HEK293 (cell line): ENCODE data around the gene KLRC4.

ENCODE experiments used
- CTCF ChIA-PET: fragments of 350-600 bp; formaldehyde crosslinking; extraction: SDS; loops from one replicate; lab custom pipeline; 2021; ENCODE audit warnings: antibody characterized with exemption; lab: Yijun Ruan, JAX
- POLR2A ChIA-PET: fragments of 300-600 bp; formaldehyde crosslinking; extraction: SDS; loops from one replicate; lab custom pipeline; 2020; ENCODE audit warnings: antibody characterized with exemption, inconsistent platforms; lab: Yijun Ruan, JAX
- H3K27ac ChIP-seq: fragments of 200-500 bp; sonication (Bioruptor generic); 2 replicates; pipeline ENCODE4 v1.5.1; 2014; ENCODE audit warnings: low read depth, low read length, control low read depth, inconsistent platforms; ENCODE audit errors: extremely low read depth
- H3K36me3 ChIP-seq, 2 experiments: fragments of 200-500 bp in 1 of 2; sonication (Bioruptor generic) in 1 of 2; 1 replicate in 1 of 2; 2 replicates in 1 of 2; pipeline ENCODE4 v1.5.1; 2014 to 2017; ENCODE audit warnings: inconsistent platforms in 2 of 2, low read length in 2 of 2; ENCODE audit not compliant: control insufficient read depth in 2 of 2, insufficient read depth in 1 of 2
- H3K4me1 ChIP-seq: fragments of 200-500 bp; sonication (Bioruptor generic); 2 replicates; pipeline ENCODE4 v1.5.1; 2014; ENCODE audit warnings: mild to moderate bottlenecking, low read length, inconsistent platforms; ENCODE audit not compliant: control insufficient read depth, insufficient read depth
- H3K4me3 ChIP-seq: 2 replicates; pipeline ENCODE4 v1.5.1; 2011; ENCODE audit warnings: low read depth, mild to moderate bottlenecking, control low read depth, low read length, moderate library complexity
- H3K9me3 ChIP-seq: fragments of 200-500 bp; sonication (Bioruptor generic); 2 replicates; pipeline ENCODE4 v1.5.1; 2014; ENCODE audit warnings: low read depth, low read length, inconsistent platforms; ENCODE audit not compliant: control insufficient read depth, insufficient read depth
- GLI2 ChIP-seq: fragments of 450-650 bp; formaldehyde crosslinking; IDR thresholded peaks from 2 replicates; pipeline ENCODE4; 2017; ENCODE audit warnings: missing biosample characterization, missing genetic modification characterization, low read depth, borderline replicate concordance
- GLI4 ChIP-seq: fragments of 450-650 bp; formaldehyde crosslinking; IDR thresholded peaks from 2 replicates; pipeline ENCODE4 v1.5.1; 2016; ENCODE audit warnings: missing biosample characterization, missing genetic modification characterization
- GLIS2 ChIP-seq: fragments of 450-650 bp; formaldehyde crosslinking; IDR thresholded peaks from 2 replicates; pipeline ENCODE4 v1.5.1; 2016; ENCODE audit warnings: missing biosample characterization, missing genetic modification characterization
- KLF8 ChIP-seq: fragments of 450-650 bp; formaldehyde crosslinking; IDR thresholded peaks from 2 replicates; pipeline ENCODE4 v1.5.1; 2016; ENCODE audit warnings: missing biosample characterization, missing genetic modification characterization
- KLF9 ChIP-seq: fragments of 450-650 bp; formaldehyde crosslinking; IDR thresholded peaks from 2 replicates; pipeline ENCODE4 v1.5.1; 2016; ENCODE audit warnings: missing biosample characterization, missing genetic modification characterization, low read depth
- SCRT2 ChIP-seq: fragments of 450-650 bp; formaldehyde crosslinking; IDR thresholded peaks from 2 replicates; pipeline ENCODE4 v1.5.1; 2016; ENCODE audit warnings: missing biosample characterization, missing genetic modification characterization
- SETDB1 ChIP-seq: IDR thresholded peaks from one replicate; pipeline ENCODE4 v1.6.1; 2017; ENCODE audit warnings: mild to moderate bottlenecking, low read length, moderate library complexity, mixed read lengths; ENCODE audit not compliant: insufficient read length
- ZBTB10 ChIP-seq: fragments of 450-650 bp; formaldehyde crosslinking; IDR thresholded peaks from 2 replicates; pipeline ENCODE4 v1.5.1; 2016; ENCODE audit warnings: missing biosample characterization, missing genetic modification characterization
- ZBTB17 ChIP-seq: fragments of 450-650 bp; formaldehyde crosslinking; IDR thresholded peaks from 2 replicates; pipeline ENCODE4 v1.5.1; 2016; ENCODE audit warnings: missing biosample characterization, missing genetic modification characterization
- ZBTB8A ChIP-seq: fragments of 450-650 bp; formaldehyde crosslinking; IDR thresholded peaks from 2 replicates; pipeline ENCODE4 v1.5.1; 2016; ENCODE audit warnings: missing biosample characterization, missing genetic modification characterization
- ZNF121 ChIP-seq: fragments of 450-650 bp; formaldehyde crosslinking; IDR thresholded peaks from 2 replicates; pipeline ENCODE4 v1.5.1; 2016; ENCODE audit warnings: missing biosample characterization, missing genetic modification characterization
- ZNF133 ChIP-seq: fragments of 450-650 bp; formaldehyde crosslinking; IDR thresholded peaks from 2 replicates; pipeline ENCODE4 v1.5.1; 2016; ENCODE audit warnings: missing biosample characterization, missing genetic modification characterization
- ZNF140 ChIP-seq: fragments of 450-650 bp; formaldehyde crosslinking; IDR thresholded peaks from 2 replicates; pipeline ENCODE4 v1.5.1; 2016; ENCODE audit warnings: missing biosample characterization, missing genetic modification characterization
- ZNF146 ChIP-seq: fragments of 450-650 bp; formaldehyde crosslinking; IDR thresholded peaks from 2 replicates; pipeline ENCODE4 v1.5.1; 2016; ENCODE audit warnings: missing biosample characterization, missing genetic modification characterization
- ZNF175 ChIP-seq: fragments of 450-650 bp; formaldehyde crosslinking; IDR thresholded peaks from 2 replicates; pipeline ENCODE4 v1.5.1; 2016; ENCODE audit warnings: missing biosample characterization, missing genetic modification characterization
- ZNF2 ChIP-seq: fragments of 450-650 bp; formaldehyde crosslinking; IDR thresholded peaks from 2 replicates; pipeline ENCODE4 v1.5.1; 2016; ENCODE audit warnings: missing biosample characterization, missing genetic modification characterization
- ZNF202 ChIP-seq: fragments of 450-650 bp; formaldehyde crosslinking; IDR thresholded peaks from 2 replicates; pipeline ENCODE4 v1.5.1; 2016; ENCODE audit warnings: missing biosample characterization, missing genetic modification characterization, borderline replicate concordance
- ZNF223 ChIP-seq: fragments of 450-650 bp; formaldehyde crosslinking; IDR thresholded peaks from 2 replicates; pipeline ENCODE4 v1.5.1; 2016; ENCODE audit warnings: missing biosample characterization, missing genetic modification characterization
- ZNF449 ChIP-seq: fragments of 450-650 bp; formaldehyde crosslinking; IDR thresholded peaks from 2 replicates; pipeline ENCODE4 v1.5.1; 2017; ENCODE audit warnings: missing biosample characterization, mild to moderate bottlenecking, missing genetic modification characterization, moderate library complexity
- ZNF473 ChIP-seq: fragments of 450-650 bp; formaldehyde crosslinking; IDR thresholded peaks from 2 replicates; pipeline ENCODE4 v1.5.1; 2017; ENCODE audit warnings: missing biosample characterization, missing genetic modification characterization
- ZNF555 ChIP-seq: fragments of 450-650 bp; formaldehyde crosslinking; conservative IDR thresholded peaks from 2 replicates; pipeline ENCODE4 v1.5.1; 2017; ENCODE audit warnings: missing biosample characterization, mild to moderate bottlenecking, missing genetic modification characterization, inconsistent platforms
- ZNF558 ChIP-seq: fragments of 450-650 bp; formaldehyde crosslinking; IDR thresholded peaks from 2 replicates; pipeline ENCODE4 v1.5.1; 2016; ENCODE audit warnings: missing biosample characterization, missing genetic modification characterization
- ZNF561 ChIP-seq: fragments of 450-650 bp; IDR thresholded peaks from 2 replicates; pipeline ENCODE4 v1.5.1; 2018; ENCODE audit warnings: missing biosample characterization, missing genetic modification characterization, borderline replicate concordance
- ZNF580 ChIP-seq: fragments of 450-650 bp; formaldehyde crosslinking; IDR thresholded peaks from 2 replicates; pipeline ENCODE4 v1.5.1; 2016; ENCODE audit warnings: missing biosample characterization, missing genetic modification characterization
- ZNF585B ChIP-seq: fragments of 450-650 bp; formaldehyde crosslinking; IDR thresholded peaks from 2 replicates; pipeline ENCODE4 v1.5.1; 2016; ENCODE audit warnings: missing biosample characterization, missing genetic modification characterization
- ZNF600 ChIP-seq: fragments of 450-650 bp; formaldehyde crosslinking; IDR thresholded peaks from 2 replicates; pipeline ENCODE4 v1.5.1; 2016; ENCODE audit warnings: missing biosample characterization, missing genetic modification characterization
- ZNF623 ChIP-seq: fragments of 450-650 bp; formaldehyde crosslinking; IDR thresholded peaks from 2 replicates; pipeline ENCODE4 v1.5.1; 2016; ENCODE audit warnings: missing biosample characterization, missing genetic modification characterization
- ZNF624 ChIP-seq: fragments of 450-650 bp; formaldehyde crosslinking; IDR thresholded peaks from 2 replicates; pipeline ENCODE4 v1.5.1; 2017; ENCODE audit warnings: missing biosample characterization, missing genetic modification characterization
- ZNF658 ChIP-seq: fragments of 450-650 bp; formaldehyde crosslinking; IDR thresholded peaks from 2 replicates; pipeline ENCODE4; 2016; ENCODE audit warnings: missing biosample characterization, missing genetic modification characterization
- ZNF707 ChIP-seq: fragments of 450-650 bp; formaldehyde crosslinking; IDR thresholded peaks from 2 replicates; pipeline ENCODE4 v1.5.1; 2016; ENCODE audit warnings: missing biosample characterization, missing genetic modification characterization
- ZNF747 ChIP-seq: fragments of 450-650 bp; formaldehyde crosslinking; IDR thresholded peaks from 2 replicates; pipeline ENCODE4 v1.5.1; 2016; ENCODE audit warnings: missing biosample characterization, missing genetic modification characterization
- ZNF776 ChIP-seq: fragments of 450-650 bp; formaldehyde crosslinking; IDR thresholded peaks from 2 replicates; pipeline ENCODE4 v1.5.0; 2017; ENCODE audit warnings: missing biosample characterization, missing genetic modification characterization, borderline replicate concordance
- ZNF777 ChIP-seq: fragments of 450-650 bp; formaldehyde crosslinking; IDR thresholded peaks from 2 replicates; pipeline ENCODE4 v1.5.1; 2017; ENCODE audit warnings: missing biosample characterization, missing genetic modification characterization, borderline replicate concordance

The KLRC4 gene

GRCh38 chr12:10455766-10456165 lies 46.2 kb upstream of the KLRC4 start:
- POLR2A ChIA-PET, result no interaction called here
- CTCF ChIA-PET, result interaction anchor here (0.8 kb wide), 1 partner anchor 13 kb away, joined by 3 read pairs; no protein-coding TSS in a partner anchor
- H3K9me3 ChIP-seq, result no peaks in the 10 kb centered on the region

GRCh38 chr12:10454531-10454930 lies 45.0 kb upstream of the KLRC4 start:
- Histone ChIP-seq H3K36me3 (no peaks in the 10 kb centered on the region), H3K9me3 (no peaks in the 10 kb centered on the region), H3K27ac (no peak overlapping the region), H3K4me1 (no peaks in the 10 kb centered on the region), H3K4me3 (no peak overlapping the region)
- ChIA-PET CTCF (no interaction called here), POLR2A (no interaction called here)
- TF ChIP-seq KLF9 (tag by site-specific recombination) (no peak), ZNF561 (tag by site-specific recombination) (no peak), ZNF585B (tag by site-specific recombination) (no peak), ZNF133 (tag by site-specific recombination) (no peak), ZNF747 (tag by site-specific recombination) (no peak), ZNF202 (tag by site-specific recombination) (no peak), ZNF658 (tag by site-specific recombination) (no peak), GLI4 (tag by site-specific recombination) (no peak), ZBTB8A (tag by site-specific recombination) (no peak), ZNF624 (no peak)

More at GRCh38 chr12:10455766-10456165, 46.2 kb upstream of the KLRC4 start:
- H3K36me3 ChIP-seq, result no peaks in the 10 kb centered on the region
- TF ChIP-seq ZNF146 (tag by site-specific recombination) (no peak), ZNF777 (no peak), ZNF776 (no peak), KLF8 (tag by site-specific recombination) (0 out of 2 replicates have a peak, but pooled peaks have one; percentile 18), ZNF140 (tag by site-specific recombination) (no peak), SETDB1 (peak; percentile 82), ZNF555 (tag by site-specific recombination) (no peak), GLI2 (tag by site-specific recombination) (no peak)
- TF ChIP-seq, all 188 proteins: peak for 2
- no peak overlapping the region for H3K27ac ChIP-seq
- H3K4me3 ChIP-seq, result no peak overlapping the region
- no peaks in the 10 kb centered on the region for H3K4me1 ChIP-seq

- H3K27ac ChIP-seq, result no peak within 1 kb of the TSS
- POLR2A ChIA-PET, result no interaction called here
- CTCF ChIA-PET, result no interaction called here
Observed at GRCh38 chr12:10453156-10453555, 43.6 kb upstream of the KLRC4 start, which contains the start of gene KLRC1. Gene KLRC1 (minus strand): TSS chr12:10453377. CDS start chr12:10451156, 2,221 bp downstream.

More at GRCh38 chr12:10453156-10453555, 43.6 kb upstream of the KLRC4 start, which contains the start of gene KLRC1:
- TF ChIP-seq ZNF175 (tag by site-specific recombination) (no peak), ZNF707 (no peak), ZNF121 (no peak), ZNF449 (tag by site-specific recombination) (no peak), ZNF2 (no peak), ZNF473 (tag by site-specific recombination) (no peak), GLIS2 (tag by site-specific recombination) (no peak), ZNF223 (tag by site-specific recombination) (no peak), SCRT2 (tag by site-specific recombination) (no peak), ZNF558 (tag by site-specific recombination) (no peak), ZNF202 (tag by site-specific recombination) (no peak), ZNF580 (tag by site-specific recombination) (no peak), ZNF600 (no peak), ZNF623 (no peak), ZBTB17 (tag by site-specific recombination) (no peak), ZBTB10 (no peak)
- TF ChIP-seq, all 188 proteins: peak for 0
- Histone ChIP-seq H3K4me3 (no peak within 1 kb of the TSS), H3K9me3 (no peaks in the 10 kb centered on the region), H3K4me1 (no peaks in the 10 kb centered on the region), H3K36me3 (no peaks in the 10 kb centered on the region)
